Cerebellar nuclear complex (tissue), 1 donor: Measurements from ENCODE around the gene SEC61A1.

Experiments used
- DNase-seq, 2 experiments: peaks; one replicate each; lab custom pipeline; 2025; lab: John Stamatoyannopoulos, UW

The SEC61A1 gene

DNA sequence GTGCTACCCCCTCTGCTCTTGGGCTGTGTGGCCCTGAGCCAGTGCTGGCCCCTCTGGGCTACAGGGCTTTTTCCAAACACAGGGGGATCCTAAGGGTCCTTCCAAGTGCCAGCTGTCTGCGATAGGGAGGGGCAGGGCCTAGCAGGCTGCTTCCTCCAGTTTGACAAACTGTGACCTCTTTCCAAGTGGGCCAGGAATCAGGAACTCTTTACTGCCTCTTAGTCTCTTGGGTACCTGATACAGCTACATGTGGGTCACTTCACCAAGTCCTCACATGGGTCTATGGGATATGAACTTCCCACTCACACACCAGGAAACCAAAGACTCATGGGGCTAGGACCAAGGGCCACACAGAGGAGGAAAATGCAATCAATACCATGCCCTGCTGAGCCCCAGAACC lies 25.4 kb downstream of the SEC61A1 start:
- DNase-seq: no peak

GRCh38 chr3:128078322-128078721 lies 26.1 kb downstream of the SEC61A1 start:
- no peak for DNase-seq

DNA sequence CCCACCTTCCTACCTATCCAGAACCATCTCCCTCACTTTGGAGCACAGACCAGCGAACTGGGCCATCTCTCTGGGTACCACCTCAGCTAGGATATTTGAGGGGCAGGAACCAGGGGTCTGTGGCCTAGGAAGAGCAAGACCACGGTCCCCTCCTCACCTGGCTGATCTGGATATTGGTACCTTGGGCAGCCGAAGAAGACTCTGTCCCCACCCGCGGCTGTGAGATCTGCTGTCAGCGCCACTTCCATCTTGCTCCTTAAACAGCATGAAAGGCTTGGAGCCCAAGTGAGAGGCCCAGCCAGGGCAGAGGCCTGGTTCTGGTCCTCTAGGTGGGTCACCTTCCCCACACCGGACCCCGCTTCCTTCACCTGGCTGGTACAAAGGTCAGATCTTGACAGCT lies 26.6 kb downstream of the SEC61A1 start:
- no peak for DNase-seq

- DNase-seq: no peak
These were observed 27.6 kb downstream of the SEC61A1 start for GRCh38 chr3:128079823-128080222.

DNA sequence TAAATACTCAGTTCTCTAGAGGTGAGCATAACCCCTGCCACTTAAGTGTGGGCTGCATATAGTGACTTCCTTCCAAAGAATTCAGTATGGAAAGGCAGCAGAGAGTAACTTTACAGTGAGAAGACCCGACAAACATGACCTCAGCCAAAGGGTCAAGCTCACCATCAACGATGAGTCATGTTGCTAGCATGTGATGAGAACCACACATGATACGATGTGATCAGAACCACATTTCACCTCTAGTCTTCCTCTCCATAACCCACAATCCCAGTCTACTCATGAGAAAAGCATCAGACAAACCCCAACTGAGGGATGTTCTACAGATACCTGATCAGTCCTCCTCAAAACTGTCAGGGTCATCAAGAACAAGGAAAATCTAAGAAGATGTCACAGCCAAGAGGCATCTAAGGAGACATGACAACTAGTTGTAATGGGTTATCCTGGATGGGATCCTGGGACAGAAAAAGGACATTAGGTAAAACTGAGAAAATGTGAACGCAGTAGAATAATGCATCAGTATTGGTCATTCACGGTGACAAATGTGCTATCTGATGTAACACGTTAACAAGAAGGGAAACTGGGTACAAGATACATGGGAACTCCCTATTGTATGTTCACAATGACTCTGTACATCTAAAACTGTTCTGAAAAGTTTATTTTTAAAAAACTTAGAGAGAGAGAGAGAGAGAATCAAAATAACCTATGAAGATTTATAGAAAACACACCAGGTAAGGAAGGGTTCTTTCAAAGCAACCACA lies 28.3 kb downstream of the SEC61A1 start:
- no peak for DNase-seq

DNA sequence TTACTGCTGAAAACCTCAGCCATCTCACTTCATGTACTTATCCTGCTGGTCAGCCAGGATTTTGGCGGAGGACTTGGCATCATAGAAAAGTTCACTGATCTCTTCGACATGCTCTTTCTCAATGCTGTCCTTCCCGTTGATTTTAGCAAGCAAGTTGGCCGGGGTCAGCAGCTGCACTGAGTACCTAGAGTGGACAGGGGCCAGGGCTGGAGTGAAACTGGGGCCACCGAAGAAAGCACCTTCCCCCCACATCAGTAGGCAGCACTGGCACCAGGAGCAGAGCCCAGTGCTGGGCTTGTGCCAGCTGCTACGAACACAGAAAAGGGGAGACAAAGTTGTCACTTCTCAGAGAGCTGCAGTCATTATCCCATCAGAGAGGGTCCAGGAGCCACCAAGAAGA lies 29.0 kb downstream of the SEC61A1 start:
- no peak for DNase-seq

- no peak for DNase-seq
These were observed 29.6 kb downstream of the SEC61A1 start for GRCh38 chr3:128081846-128082245.

DNA sequence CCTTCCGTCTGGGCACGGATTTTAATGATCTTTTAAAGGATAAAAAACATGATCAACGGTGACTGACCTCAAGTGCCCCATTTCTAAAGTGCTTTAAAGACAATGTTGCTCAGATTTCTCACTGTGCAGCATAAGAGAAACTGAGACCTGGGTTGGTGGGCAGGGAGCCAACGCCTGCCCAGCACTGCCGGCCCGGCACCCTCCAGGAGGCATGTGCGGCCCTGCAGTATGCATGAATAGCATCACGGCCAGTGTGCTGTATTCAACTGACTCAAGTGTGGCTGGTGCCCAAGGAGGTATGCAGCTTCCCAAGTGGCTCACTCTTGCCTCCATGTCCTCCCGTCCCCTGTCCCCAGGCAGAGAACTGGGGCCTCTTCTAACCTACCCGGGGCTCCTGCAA lies 30.3 kb downstream of the SEC61A1 start:
- no peak for DNase-seq

- DNase-seq: no peak
These were observed 31.2 kb downstream of the SEC61A1 start for GRCh38 chr3:128083396-128083795.

- no peak for DNase-seq
These were observed 31.9 kb downstream of the SEC61A1 start for GRCh38 chr3:128083980-128084674.

GRCh38 chr3:128084675-128085021 lies 32.4 kb downstream of the SEC61A1 start:
- no peak for DNase-seq

GRCh38 chr3:128089135-128089534 lies 36.9 kb downstream of the SEC61A1 start:
- DNase-seq: no peak

DNA sequence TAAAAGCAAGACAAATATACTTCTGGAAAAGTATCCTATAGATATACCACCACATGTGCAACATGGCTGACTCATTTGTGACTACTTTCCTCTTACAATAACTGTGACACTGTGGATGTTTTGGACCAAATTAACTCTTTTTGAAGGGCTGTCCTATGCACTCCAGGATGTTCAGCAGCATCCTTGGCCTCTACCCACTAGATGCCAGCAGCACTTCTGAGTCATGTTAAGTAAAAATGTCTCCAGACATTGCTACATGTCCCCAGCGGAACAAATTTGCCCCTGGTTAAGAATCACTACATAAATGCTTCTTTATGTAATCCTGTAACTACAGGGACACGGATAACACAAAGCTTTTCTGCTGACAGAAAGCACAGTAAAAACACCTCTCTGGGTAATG lies 39.3 kb downstream of the SEC61A1 start:
- no peak for DNase-seq

GRCh38 chr3:128094295-128095151 lies 42.3 kb downstream of the SEC61A1 start:
- DNase-seq: no peak

DNA sequence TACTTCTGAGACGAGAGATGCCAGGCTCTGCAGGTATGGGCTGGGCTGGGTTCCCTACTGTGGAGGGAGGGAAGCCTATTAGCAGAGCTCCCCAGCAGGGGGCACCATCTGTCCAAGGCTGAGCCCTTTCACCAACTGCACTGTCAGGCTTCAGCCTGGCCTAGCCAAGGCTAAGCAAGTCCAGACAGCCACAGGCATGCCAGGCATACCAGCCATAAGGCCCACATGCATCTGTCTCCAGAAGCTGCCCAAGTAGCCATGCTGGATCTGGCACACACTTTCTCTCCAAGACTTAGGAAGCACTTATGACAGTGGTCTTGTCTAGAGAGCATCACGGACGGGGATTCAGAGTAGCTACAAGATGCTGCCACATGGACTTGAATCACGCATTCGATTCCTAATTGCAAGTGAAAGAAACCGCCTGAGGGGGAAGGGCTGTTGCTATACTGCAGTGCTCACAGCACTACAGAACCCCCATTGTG lies 43.0 kb downstream of the SEC61A1 start:
- DNase-seq: peak in 1 of 2 experiments; percentile 29

DNA sequence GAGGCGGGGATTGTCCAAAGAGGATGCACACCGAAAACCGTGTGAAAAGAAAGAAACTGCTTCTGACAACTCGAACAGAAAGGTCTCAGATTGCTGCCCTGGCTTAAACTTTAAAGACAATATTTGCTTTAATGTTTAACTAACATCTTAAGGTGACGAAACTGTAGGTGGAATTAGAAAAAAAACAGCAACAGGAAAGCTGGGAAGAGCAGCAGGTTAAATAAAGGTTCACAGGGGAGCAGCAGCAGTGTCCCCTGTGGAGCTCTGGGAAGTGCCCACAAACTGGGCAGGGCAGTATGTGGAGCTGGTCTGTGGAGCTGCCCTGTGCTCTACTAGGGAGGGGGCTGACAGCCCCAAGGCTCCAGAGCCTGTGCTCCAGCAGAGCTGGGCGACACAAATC lies 46.0 kb downstream of the SEC61A1 start:
- no peak for DNase-seq

- no peak for DNase-seq
These were observed 47.9 kb downstream of the SEC61A1 start for GRCh38 chr3:128100161-128100560.

- DNase-seq: no peak
These were observed 48.4 kb downstream of the SEC61A1 start for GRCh38 chr3:128100638-128101037.

- no peak for DNase-seq
These were observed 51.0 kb downstream of the SEC61A1 start for GRCh38 chr3:128103136-128103676.

GRCh38 chr3:128107834-128108233 lies 55.6 kb downstream of the SEC61A1 start:
- no peak for DNase-seq

DNA sequence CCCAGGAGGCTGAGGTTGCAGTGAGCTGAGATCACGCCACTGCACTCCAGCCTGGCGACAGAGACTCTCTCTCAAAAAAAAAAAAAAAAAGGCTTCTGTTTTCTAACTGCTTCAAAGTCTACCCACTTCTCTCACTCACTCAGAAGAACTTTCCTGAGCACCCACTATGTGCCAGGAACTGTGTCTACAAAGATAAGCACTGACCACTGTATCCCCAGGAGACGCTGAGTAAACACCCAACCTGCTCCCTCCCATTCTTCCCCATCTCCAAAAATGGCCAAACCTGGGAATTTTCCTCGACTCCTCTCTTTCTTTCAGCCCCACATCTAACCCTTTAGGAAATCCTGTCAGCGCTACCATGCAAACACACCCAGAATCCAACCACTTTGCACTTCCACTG lies 58.9 kb downstream of the SEC61A1 start:
- DNase-seq: no peak

GRCh38 chr3:128112357-128112968 lies 60.2 kb downstream of the SEC61A1 start:
- DNase-seq: no peak
